ENCODE measurements around the gene FUT1. TPM values are rescaled to one million over a fixed set of nuclear protein-coding genes. Genes with fewer than 3 reads are reported as not detected.
A peak's percentile ranks its signal among the peaks of the same experiment; 100 is the strongest.
"Not testable (repeated sequence)": the region's sequence is repeated elsewhere in the genome, so short reads cannot be mapped to it uniquely, and the experiment has no call there.

Gene FUT1
- not detected for total RNA-seq

DNA sequence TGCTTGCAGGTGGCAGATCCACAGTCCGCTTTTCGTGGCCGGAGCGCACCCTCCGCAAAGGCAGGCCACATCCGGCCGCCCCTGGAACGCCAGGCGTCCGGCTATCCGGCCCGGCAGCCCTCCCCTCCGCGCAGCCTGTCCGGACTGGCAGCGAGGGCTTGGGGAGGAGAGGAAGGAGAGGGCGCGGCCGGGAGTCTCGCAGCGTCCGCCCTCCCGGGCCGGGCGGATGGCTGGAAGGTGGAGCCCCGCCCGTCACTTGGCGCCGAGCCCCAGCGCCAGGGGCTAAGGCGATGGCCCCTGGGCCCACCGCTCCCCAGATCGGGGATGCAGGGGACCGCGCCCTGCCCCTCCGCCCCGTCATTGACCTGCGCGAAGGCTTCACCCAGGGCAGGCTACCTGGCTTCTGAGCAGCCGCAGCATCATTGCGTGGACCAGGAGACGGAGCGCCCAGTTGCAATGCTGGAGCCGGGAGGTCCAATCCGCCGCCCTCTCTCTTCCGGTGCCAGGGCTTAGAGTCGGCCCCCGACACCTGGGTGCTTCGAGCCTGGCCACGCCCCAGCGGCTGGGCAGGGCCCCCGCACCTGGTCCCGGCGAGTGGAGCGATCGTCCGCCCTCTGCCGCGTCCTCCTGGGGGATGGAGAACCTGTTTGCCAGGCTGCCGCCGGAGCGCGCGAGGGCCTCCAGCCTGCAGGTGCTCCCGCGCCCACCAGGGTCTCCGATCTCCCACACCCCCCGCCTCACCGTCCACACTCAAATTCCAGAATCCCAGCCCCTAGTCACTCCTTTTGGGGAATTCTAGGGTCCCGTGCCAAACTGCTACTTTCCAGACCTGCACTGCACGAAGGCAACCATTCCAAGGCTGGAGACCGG lies at the start of gene FUT1:
Gene FUT1 (minus strand): TSS at position 146 of the 870 bp plus-strand sequence. CDS start 1,360 bp downstream, outside the sequence.
- peak; percentile 21 for DNase-seq

DNA sequence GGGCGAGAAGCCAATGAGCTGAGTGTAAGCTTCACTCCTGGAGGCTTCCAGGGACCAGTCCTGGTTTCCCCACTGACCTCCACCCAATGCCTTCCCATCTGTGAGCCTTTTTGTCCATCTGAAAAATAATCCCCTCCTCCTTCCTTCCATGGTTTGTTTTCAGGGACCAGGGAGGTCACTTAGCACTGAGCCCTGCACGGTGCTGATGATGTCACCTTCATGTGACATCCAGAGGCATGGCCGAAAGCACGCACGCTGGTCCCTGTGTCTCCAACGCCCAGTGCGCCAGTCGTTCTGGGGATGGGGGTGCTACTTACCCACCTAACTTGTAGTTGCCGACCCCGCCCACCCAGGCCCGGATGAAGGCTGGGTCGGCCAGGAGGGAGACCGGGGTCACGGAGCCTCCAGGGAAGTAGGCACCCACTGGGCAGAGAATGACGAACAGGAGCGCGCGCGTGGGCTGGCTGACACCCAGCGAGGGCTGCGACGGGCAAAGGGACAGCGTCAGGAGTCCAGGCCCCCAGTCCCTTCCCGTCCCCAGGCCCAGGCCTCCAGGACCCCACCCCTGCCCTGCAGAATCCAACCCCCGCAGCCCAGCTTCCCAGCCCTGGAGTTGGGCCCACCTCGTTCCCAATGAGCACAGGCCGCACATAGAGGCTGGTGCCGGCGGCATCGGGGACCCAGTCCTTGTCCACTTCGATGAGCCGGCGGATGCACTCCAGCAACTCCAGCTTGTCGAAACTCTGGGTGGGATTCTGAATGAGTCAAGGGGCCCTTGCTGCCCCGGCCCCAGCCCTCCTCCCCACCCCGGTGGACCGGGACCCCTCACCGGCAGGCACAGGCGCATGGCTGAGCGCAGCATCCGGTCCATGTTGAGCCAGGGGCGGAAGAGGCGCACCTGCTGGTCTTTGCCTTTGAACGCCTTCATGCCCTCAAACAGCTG lies 47.2 kb upstream of the FUT1 start:
- DNase-seq, result no peak

DNA sequence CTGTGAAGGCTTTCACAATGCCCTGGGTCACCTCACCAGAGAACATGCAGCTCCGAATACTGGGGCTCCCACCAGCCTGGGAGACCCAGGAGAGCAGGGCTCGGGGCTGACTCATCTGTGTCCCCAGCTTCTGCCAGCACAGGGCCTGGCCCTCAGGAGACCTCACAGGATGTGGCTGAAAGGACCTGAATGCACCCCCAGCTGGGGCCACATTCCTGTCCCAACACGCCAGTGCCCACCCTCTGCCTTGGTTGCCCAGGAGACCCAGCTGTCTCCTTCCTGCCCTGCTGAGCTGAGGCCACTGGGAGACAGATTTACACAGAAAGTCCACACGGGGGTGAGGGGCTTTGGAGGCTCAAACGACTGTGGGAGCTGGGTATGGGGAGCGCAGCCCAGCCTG lies 46.5 kb upstream of the FUT1 start:
- DNase-seq, result no peak

DNA sequence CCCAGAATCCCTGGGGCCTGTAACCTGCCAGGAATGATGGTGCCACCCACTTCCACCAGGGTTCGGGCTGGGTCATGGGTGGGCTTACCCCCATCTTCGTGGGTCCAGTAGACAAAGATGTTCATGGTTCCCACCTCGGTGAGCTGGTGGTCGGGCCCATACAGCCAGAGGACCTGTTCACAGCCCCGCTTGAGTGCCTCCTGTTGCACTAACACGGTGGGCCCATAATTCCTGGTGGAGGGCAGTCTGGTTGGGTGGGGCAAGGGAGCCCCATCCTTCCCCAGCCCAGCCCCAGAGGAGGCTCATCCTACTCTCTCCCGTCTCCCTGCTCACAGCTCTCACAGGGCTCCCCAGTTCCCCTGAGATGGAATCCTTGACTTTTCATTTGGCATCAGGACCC lies 44.7 kb upstream of the FUT1 start:
- DNase-seq, result no peak

DNA sequence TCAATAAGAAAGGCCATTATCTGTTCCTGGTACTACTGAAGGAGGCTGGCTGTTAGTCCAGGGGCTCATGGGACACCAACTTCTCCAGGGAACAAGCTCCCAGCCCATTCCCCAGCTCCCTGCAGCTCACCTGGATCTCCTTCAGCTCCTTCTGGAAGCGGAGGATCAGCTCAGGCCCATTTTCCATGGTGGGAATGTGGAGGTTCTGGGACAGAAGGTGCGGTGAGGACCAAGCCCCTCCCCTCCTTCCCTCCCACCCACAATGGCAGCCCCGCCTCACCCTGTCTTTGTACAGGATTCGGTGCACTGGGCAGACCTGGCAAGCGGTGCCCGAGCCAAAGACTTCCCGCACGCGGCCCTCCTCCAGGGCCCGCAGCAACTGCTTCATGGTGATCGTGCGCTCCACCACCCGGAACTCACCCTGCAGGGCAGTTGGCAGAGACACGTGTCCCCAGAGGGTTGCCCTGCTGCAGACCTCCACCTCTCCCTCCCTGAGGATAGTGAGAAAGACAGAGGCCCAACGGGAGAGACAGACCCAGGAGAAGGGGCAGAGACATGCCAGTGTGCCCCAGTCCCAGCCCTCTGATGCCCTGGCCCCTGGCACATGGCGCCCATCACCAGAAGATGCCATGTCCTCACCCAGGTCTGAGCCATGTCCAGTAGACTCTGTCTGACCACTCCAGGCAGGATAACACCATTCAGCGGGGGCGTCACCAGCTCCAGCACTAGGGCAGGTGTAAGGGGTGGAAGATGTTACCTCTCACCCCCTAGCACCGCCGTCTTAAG lies 44.0 kb upstream of the FUT1 start:
- no peak for DNase-seq

DNA sequence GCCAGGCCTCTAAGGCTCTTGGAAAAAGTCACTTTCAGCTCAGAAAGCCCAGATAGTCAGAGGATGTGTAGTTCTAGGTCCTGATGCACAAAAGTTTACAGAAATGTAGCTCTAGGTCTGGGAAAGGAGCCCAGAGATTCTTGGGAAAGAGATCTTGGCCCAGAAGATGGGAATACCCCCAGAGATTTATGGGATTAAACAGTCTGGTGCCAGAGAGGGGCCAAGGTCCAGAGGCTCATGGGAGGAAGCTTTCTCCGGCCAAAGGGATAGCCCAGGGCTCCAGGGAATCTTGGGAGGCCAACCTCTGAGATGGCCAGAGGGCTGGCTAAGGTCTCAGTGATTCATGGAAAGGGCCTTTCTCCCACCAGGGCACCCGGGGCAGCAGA lies 43.2 kb upstream of the FUT1 start:
- no peak for DNase-seq

DNA sequence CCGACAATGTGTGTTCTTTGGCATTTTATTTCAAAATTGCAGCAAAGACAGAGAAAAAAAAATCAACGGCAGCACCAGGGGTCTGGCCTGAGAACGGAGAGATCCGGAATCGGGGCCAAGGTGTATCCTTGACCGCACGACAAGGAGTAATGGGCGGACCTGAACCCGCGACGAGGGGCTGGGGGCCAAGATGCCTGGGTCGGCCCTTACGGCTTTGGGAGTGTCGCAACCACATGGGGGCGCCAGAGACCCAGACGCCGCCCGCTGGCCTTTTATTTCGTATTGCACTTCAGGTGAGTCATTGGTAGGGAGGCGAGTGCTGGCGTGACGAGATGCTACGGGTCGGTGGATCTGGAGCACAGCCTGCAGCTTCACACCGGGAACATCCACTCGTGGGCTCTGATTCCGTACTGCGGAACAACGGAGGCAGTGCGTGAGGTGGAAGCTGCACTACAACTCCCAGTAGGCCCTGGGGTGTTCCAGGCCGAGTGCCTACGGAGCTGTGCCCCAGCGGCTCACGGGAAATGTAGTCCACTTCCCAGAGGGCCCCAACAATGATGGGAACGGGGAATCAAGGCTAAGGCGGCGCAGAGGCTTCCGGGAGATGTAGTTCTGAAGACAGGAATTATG lies 42.7 kb upstream of the FUT1 start:
- peak; percentile 79 for DNase-seq

DNA sequence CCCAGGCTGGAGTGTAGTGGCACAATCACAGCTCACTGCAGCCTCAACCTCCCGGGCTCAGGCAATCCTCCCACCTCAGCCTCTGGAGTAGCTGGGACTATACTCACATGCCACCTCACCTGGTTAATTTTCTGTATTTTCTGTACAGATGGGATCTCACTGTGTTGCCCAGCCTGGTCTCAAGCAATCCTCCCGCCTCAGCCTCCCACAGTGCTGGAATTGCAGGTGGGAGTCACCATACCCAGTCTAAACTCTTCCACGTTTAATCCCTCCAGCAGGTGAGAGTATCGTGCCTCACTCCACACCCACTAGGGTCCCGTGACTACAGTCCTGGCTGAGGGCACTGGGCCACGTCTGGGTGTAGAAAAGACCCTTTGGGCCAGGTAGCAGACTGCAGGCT lies 41.9 kb upstream of the FUT1 start:
- DNase-seq, result no peak

DNA sequence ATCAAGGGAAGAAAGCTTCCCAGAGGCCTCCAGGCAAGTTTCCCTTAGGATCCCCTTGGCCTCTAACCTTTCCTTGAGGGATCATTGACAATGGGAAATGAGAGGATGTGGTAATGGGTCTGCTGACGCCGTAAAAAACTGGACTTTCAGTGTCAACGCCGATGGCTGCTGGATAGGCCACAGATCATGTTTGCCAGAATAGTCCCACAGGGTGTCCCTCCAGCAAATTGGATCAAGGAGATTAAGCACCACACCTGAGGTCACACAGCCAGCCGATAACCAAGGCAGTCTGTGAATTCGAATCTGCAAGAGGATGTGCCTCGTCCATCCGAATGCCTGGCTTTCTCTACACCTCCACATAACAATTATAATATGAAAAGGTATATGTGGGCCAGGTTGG lies 40.8 kb upstream of the FUT1 start:
- no peak for DNase-seq

DNA sequence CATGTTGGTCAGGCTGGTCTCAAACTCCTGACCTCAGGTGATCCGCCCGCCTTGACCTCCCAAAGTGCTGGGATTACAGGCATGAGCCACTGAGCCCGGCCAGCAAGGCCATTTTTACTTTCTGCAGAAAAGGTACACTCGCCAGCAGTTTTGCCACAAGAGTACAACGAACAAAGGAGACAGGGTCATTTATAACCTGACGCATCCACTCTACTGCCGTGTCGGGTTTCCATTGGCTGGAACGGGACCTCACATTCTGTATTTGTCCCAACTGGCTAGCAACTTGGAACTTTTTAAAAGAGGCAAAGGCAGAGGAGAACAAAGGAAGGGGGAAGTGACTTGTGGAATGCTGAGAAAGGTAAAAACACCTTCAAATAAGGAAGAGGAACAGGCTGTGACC lies 34.9 kb upstream of the FUT1 start:
- DNase-seq, result not testable (repeated sequence)

DNA sequence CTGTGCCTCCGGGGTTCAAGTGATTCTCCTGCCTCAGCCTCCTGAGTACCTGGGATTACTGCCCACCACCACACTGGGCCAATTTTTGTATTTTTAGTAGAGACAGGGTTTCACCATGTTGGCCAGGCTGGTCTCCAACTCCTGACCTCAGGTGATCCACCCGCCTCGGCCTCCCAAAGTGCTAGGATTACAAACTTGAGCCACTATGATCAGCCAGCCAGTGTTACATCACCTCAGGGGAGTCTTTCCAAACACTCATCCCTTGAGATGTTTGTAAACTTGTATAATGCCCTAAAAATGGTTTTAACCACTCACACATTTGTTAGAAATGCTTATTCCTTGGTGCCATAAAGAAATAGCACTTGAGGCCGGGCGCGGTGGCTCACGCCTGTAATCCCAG lies 34.0 kb upstream of the FUT1 start:
- DNase-seq, result not testable (repeated sequence)

DNA sequence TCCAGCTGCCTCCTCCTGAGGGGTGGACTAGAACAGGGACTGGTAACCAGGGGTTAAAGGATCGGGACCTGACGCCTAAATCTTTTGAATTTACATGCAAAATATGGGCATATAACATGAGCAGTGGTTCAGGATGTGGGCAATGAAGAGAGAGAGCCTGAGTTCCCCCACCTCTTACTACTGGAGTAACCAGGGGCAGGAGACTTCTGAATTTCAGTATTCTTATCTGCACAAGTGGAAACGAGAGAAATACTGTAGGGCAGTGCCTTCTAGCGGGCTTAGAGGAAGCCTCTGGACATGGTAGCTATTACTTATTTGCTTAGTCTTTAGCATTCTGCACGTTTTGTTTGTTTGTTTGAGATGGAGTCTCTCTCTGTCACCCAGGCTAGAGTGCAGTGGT lies 32.1 kb upstream of the FUT1 start:
- no peak for DNase-seq

DNA sequence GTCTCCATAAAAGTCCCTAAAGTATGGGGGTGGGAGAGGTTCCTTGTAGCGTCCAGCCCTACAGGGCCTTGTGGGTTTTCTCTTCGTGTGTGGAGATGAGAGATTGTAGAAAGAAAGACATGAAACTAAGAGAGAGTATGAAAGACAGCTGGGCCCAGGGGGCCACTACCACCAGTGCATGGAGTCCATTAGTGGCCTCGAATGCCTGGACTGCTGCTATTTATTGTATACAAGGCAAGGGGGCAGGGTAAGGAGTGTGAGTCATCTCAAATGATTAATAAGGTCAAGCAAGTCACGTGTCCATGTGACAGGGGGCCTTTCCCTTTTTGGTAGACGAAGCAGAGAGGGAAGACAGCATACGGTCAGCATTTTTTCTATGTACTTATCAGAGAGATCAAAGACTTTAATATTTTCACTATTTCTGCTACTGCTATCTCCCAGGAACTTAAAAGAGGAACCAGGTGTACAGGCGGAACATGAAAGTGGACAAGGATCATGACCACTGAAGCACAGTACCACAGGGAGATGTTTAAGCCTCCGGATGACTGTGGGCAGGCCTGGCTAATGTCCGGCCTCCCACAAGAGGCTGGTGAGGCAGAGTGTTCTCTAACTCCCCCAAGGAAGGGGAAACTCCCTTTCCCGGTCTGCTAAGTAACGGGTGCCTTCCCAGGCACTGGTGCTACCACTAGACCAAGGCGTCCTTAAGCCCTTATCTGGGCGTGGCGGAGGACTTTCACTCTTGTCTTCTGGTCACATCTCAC lies 28.4 kb upstream of the FUT1 start:
- DNase-seq, result no peak

DNA sequence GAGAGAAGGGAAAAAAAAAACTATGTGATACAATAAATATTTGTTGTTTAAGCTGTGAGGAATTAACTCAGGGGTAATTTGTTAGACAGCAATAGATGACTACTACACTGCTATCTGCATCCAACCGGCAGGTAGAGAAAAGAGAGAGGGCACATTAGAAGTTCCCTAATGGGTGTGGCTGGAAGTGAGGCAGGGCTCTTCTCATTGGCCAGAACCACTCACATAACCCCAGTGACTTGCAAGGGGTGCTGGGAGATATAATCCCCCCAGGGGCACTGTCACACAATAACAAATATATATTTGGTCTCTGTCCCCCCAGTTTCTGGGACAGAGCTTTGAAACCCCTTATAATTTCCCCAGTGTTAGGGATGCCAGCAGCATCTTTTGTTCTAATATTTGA lies 27.2 kb upstream of the FUT1 start:
- no peak for DNase-seq

DNA sequence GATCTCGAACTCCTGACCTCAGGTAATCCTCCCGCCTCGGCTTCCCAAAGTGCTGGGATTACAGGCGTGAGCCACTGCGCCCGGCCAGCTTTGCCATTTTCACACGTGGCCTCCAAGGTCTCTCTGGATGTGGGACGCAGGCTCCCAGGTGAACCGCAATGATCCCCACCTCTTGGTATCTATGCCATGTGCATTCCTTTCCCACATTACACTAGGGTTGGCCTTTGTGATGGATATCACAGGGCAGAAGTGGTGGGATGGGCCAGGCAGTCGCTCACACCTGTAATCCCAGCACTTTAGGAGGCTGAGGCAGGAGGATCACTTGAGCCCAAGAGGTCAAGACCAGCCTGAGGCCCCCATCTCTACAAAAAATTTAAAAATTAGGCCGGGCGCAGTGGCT lies 25.3 kb upstream of the FUT1 start:
- DNase-seq, result no peak

DNA sequence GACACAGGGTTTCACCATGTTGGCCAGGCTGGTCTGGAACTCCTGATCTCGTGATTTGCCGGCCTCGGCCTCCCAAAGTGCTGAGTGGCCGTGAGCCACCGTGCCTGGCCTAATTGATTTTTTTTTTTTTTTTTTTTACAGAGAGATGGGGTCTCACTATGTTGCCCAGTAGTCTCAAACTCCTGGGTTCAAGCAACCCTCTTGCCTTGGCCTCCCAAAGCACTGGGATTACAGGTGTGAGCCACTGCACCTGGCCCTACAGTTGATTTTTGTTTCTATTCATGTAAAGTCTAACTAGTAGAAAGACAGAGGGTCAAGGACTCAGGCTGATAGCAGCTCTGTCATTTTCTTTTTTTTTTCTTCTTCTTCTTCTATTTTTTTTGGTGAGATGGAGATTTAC lies 24.7 kb upstream of the FUT1 start:
- no peak for DNase-seq

DNA sequence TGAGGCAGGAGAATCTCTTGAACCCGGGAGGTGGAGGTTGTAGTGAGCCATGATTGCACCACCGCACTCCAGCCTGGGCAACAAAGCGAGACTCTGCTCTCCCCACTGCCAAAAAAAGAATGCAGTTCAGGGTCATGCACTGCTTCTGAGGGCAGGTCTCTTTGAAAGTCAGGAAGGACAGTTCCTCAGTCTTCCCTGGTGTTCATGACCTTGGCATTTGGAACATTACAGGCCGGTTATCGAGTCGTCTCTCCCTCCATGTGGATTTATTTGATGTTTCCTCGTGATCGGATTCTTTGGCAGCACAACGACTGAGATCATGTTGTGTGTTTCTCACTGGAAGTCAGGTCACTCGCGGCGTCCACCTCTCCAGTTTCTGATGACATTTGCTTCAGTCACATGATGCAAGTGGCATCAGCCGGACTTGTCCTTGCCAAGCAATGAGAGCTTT lies 20.1 kb upstream of the FUT1 start:
- no peak for DNase-seq

DNA sequence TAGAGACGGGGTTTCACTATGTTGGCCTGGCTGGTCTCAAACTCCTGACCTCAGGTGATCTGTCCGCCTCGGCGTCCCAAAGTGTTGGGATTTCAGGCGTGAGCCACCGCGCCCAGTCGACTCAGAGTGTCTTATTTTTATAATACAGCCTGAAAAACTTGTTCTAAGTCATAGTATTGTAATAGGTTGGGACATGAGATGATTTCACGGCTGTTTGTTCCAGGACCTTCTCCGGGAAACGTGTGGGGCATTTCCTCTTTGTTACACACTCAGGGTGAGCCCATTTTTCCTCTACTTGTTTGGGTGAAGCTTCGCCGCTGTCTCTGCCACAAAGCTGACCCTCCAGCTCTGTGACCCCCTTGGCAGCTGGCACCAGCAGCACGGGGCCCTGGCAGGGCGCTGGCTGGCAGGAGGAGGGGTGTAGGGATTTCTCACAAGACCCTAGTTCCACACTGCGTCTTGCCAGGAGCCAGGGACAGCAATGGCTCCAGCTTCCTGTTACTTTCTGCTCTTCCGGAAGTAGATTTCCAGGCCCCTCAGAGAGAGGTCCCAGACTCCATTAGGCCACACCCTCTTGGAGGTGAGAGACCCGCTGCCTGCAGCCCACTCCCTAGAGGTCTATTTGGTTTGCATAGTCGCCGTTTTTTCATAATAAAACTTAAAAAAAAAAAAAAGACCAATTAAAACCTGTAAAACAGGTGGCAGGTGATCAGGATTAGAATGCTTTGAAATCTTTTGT lies 18.5 kb upstream of the FUT1 start:
- DNase-seq, result no peak

DNA sequence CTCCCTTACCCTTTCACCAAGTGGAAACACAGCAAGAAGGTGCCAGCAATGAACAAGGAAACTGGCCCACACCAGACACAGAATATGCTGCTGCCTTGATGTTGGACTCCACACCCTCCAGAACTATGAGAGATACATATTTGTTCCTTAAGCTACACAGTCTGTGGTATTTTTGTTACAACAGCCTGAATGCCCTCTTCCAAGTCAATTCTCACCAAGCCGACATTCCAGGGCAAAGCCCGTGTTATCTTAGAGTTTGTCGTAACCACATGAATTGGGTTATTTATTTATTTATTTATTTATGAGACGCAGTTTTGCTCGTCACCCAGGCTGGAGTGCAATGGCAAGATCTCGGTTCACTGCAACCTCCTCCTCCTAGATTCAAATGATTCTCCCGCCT lies 17.8 kb upstream of the FUT1 start:
- DNase-seq, result no peak

DNA sequence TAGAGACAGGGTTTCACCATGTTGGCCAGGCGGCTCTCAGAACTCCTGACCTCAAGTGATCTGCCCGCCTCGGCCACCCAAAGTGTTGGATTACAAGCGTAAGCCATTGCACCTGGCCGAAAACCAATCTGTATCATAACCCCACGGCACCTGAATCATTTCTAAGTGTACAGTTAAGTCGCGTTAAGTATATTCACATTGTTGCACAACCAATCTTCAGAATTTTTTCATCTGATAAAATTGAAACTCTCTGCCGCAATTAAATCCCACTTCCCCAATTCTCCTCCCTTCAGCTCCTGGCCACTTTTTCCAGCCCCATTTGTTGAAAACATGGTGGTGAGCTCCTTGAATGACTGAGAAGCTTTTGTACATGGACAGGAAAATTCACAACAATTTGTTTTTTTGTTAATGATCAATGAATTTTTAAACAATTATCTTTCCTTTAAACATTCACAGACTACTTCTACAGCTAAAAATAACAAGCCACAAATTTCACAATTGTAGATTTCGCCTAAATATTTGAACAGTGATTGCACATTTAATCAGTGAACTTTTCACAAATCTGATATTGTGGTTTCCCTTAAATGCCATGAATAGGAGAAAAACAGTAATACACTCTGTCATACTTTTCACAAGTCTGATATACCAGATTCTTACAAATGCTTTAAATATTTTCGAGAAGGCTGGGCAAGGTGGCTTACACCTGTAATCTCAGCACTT lies 16.7 kb upstream of the FUT1 start:
- no peak for DNase-seq

Measured in effector CD4-positive, alpha-beta T cell (primary cell).